Lower lobe of right lung (tissue), 2 donors: Measurements from ENCODE around the gene GNA12. TPM values are rescaled to one million over a fixed set of nuclear protein-coding genes. Genes with fewer than 3 reads are reported as not detected.

Experiments used
- ATAC-seq, 2 donors: fragments of 200-7000 bp; cut with Tn5 transposase; one replicate each; pipeline ENCODE4 v1.9.1; 2020 to 2022; ENCODE audit warnings: mild to moderate bottlenecking in 2 of 2, moderate library complexity in 2 of 2
- DNase-seq: peaks from one replicate; pipeline ENCODE4 v3.0.0-alpha.2; 2020
- H3K27ac ChIP-seq: fragments of 200-600 bp; one replicate; pipeline ENCODE4 v1.8.0; 2022
- H3K27me3 ChIP-seq: fragments of 200-600 bp; one replicate; pipeline ENCODE4 v1.8.0; 2022; ENCODE audit warnings: low read depth
- H3K36me3 ChIP-seq: fragments of 200-600 bp; one replicate; pipeline ENCODE4 v1.8.0; 2022; ENCODE audit warnings: mild to moderate bottlenecking
- H3K4me1 ChIP-seq: fragments of 200-600 bp; one replicate; pipeline ENCODE4 v1.8.0; 2022
- H3K4me3 ChIP-seq: fragments of 200-600 bp; one replicate; pipeline ENCODE4 v1.8.0; 2022; ENCODE audit warnings: mild to moderate bottlenecking
- H3K9me3 ChIP-seq: fragments of 200-600 bp; one replicate; pipeline ENCODE4 v1.8.0; 2022
- CTCF ChIP-seq: fragments of 200-600 bp; IDR thresholded peaks from one replicate; pipeline ENCODE4 v1.8.0; 2022; ENCODE audit warnings: antibody characterized with exemption, mild to moderate bottlenecking
- intact Hi-C: fragments of 100-400 bp; cut with DNase I; formaldehyde crosslinking; loops from one replicate; pipeline ENCODE4 v1.11.0; 2022
- total RNA-seq: library from RNA; stranded (reverse); fragmentation: NEBNext Ultra II Directional; extraction: Animal tissue kit (Norgen Biotek cat#: 25700); gene quantifications from one replicate; pipeline ENCODE4 v1.2.1, GENCODE V29; 2021
- donor health status: DM: no; HTN: yes; CAD: no; lungs with severe emphysema.

Gene GNA12
- total RNA-seq, 1 donor from 2014 or later = 41.6 TPM

GRCh38 chr7:2886391-2886790, 42.3 kb upstream of the GNA12 start:
- no peaks in the 10 kb centered on the region for H3K9me3 ChIP-seq
- H3K4me3 ChIP-seq = no peak overlapping the region
- H3K27ac ChIP-seq = no peak overlapping the region
- intact Hi-C loops = no loop called here
- ATAC-seq (no peak), DNase-seq (no peak)
- no peaks in the 10 kb centered on the region for H3K4me1 ChIP-seq
- H3K27me3 ChIP-seq = no peaks in the 10 kb centered on the region
- H3K36me3 ChIP-seq = no peaks in the 10 kb centered on the region
- no peak for TF ChIP-seq CTCF

- DNase-seq (no peak), ATAC-seq (no peak)
- H3K9me3 ChIP-seq = no peaks in the 10 kb centered on the region
- no peak overlapping the region for H3K27ac ChIP-seq
- H3K4me1 ChIP-seq = no peaks in the 10 kb centered on the region
- intact Hi-C loops = no loop called here
- no peaks in the 10 kb centered on the region for H3K36me3 ChIP-seq
- no peaks in the 10 kb centered on the region for H3K27me3 ChIP-seq
- H3K4me3 ChIP-seq = no peak overlapping the region
- TF ChIP-seq CTCF = no peak
Measured at GRCh38 chr7:2884161-2884560, 40.1 kb upstream of the GNA12 start.

- intact Hi-C loops = no loop called here
- no peaks in the 10 kb centered on the region for H3K9me3 ChIP-seq
- H3K27me3 ChIP-seq = no peaks in the 10 kb centered on the region
- H3K27ac ChIP-seq = no peak overlapping the region
- no peak for TF ChIP-seq CTCF
- DNase-seq (no peak), ATAC-seq (no peak)
- H3K4me1 ChIP-seq = no peaks in the 10 kb centered on the region
- H3K4me3 ChIP-seq = no peak overlapping the region
- H3K36me3 ChIP-seq = no peaks in the 10 kb centered on the region
Measured at GRCh38 chr7:2883101-2883500, 39.0 kb upstream of the GNA12 start.

GRCh38 chr7:2882111-2882510, 38.0 kb upstream of the GNA12 start:
- intact Hi-C loops = no loop called here
- no peaks in the 10 kb centered on the region for H3K9me3 ChIP-seq
- DNase-seq (no peak), ATAC-seq (no peak)
- no peaks in the 10 kb centered on the region for H3K36me3 ChIP-seq
- H3K4me3 ChIP-seq = no peak overlapping the region
- H3K27me3 ChIP-seq = no peaks in the 10 kb centered on the region
- no peaks in the 10 kb centered on the region for H3K4me1 ChIP-seq
- TF ChIP-seq CTCF = no peak
- no peak overlapping the region for H3K27ac ChIP-seq

GRCh38 chr7:2880874-2881533, 36.9 kb upstream of the GNA12 start:
- intact Hi-C loops = no loop called here
- no peak overlapping the region for H3K4me3 ChIP-seq
- H3K4me1 ChIP-seq = no peaks in the 10 kb centered on the region
- no peak overlapping the region for H3K27ac ChIP-seq
- H3K36me3 ChIP-seq = no peaks in the 10 kb centered on the region
- H3K27me3 ChIP-seq = no peaks in the 10 kb centered on the region
- H3K9me3 ChIP-seq = no peaks in the 10 kb centered on the region
- ATAC-seq (no peak), DNase-seq (no peak)
- TF ChIP-seq CTCF = no peak

- Histone ChIP-seq H3K9me3 (no peaks in the 10 kb centered on the region), H3K4me1 (no peaks in the 10 kb centered on the region), H3K27me3 (no peaks in the 10 kb centered on the region), H3K27ac (no peak overlapping the region), H3K36me3 (no peaks in the 10 kb centered on the region), H3K4me3 (no peak overlapping the region)
- DNase-seq (no peak), ATAC-seq (no peak)
- intact Hi-C loops = no loop called here
- TF ChIP-seq CTCF = no peak
Measured at GRCh38 chr7:2880051-2880450, 35.9 kb upstream of the GNA12 start.
